HG03064 (cell line): Measurements from ENCODE around the gene EGFL8.
A peak's percentile ranks its signal among the peaks of the same experiment; 100 is the strongest.
"Not testable (repeated sequence)": the region's sequence is repeated elsewhere in the genome, so short reads cannot be mapped to it uniquely, and the experiment has no call there.

Experiments
- ATAC-seq: cut with Tn5 transposase; IDR thresholded peaks from one replicate; pipeline ENCODE4 v1.9.1; 2021; ENCODE audit warnings: low read depth; ENCODE audit not compliant: unreplicated experiment

Gene EGFL8

DNA sequence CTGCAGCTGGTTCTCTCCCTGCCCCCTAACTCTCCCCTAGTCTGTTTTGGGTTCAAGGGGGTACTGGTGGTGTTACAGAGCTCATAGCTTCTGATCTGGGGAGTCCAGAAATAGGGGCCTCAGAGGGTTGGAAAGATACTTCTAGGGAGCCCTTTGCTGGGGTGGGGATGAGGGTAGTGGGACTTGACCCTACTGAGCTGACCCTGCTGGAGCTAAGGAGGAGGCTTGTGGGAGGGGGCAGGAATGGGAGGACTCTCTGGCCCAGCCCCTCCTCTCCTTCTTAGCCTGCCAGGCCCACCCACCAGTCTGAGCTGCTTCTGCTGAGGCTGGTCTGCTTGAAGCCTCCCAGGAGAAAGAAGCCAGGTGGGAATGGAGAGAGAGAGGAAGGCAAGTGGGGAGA is at the start of gene EGFL8:
Gene EGFL8 (plus strand): TSS at position 301 of the 400 bp plus-strand sequence. CDS start 1,571 bp downstream, outside the sequence.
- ATAC-seq, result no peak

- ATAC-seq, result no peak
Measured at GRCh38 chr6:32114796-32115195, 49.6 kb upstream of the EGFL8 start.

DNA sequence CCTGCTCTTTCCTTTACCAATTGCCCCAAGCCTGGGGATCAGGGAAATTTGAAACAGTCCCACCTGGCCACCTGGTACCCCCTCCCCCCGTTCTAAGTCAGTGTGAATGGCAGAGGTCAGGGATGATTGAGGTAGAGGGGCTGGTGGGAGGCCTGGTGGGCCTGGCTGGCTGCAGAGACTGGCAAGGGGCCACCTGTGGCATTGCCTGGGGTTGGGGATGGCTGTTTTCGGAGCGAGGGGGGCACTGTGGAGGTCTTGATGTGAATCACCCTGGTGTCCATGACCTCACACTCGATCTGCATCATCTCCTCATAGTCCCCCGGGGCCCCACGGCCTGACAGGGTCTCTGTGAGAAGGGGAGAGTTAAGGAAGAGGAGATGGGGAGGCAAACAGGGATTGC is 48.8 kb upstream of the EGFL8 start:
- no peak for ATAC-seq

- no peak for ATAC-seq
Measured at GRCh38 chr6:32116674-32117073, 47.7 kb upstream of the EGFL8 start.

- ATAC-seq, result no peak
Measured at GRCh38 chr6:32117461-32117860, 46.9 kb upstream of the EGFL8 start.

DNA sequence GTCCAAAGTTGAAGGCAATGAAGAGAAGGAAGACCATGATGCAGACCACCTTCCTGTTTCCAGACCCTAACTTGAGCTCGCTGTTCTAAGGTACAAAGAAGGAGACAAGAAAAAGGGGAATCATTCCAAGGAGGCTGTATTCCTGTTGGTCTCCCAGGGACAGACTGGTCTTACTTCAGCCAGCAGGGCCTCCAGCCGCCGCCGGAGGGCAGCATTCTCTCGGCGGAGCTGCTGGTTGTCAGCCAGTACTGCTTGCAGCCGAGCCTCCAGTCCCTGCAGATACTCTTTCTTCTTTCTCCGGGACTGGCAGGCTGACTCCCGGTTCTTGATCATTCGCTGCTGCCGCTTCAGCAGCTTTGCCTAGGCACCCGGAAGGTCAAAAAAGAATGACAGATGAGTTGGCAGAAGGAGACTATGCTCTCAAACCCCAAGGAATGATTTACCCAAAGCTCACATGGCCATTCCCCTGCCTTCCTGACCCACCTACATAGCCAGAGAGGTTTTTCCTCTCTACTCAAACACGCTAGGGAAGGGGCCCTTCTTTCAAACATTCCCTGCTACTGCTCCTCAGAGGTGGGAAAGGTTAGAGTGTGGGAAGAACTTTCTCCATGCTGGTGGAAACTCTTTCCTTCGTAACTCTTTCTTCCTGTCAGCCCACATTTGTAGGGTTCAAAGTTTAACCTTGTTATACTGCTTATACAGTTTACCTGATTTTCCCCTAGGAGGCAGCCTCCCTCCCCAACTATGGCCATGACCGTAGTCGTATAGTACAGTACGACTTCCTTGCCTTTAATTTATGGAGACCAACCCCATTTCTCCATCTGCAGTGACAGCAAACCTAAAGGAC is 45.4 kb upstream of the EGFL8 start:
- no peak for ATAC-seq

DNA sequence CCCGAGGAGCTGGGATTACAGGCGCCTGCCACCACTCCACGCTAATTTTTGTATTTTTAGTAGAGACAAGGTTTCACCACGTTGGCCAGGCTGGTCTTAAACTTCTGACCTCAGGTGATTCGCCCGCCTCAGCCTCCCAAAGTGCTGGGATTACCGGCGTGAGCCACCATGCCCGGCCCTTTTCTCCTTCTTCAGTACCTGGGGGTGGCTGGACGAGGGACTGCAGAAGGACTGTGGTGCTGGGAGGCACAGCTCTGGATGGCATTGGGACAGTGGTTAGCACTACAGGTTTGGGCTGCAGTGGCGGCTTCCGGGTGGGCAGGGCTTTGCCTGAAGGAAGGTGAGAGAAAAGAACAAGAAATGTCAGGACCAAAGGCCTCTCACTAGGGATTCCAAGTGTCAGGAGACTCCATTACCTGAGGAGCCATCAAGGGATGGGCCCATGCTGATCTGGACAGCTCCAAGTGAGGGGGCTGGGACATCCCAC is 43.8 kb upstream of the EGFL8 start:
- ATAC-seq, result no peak

- no peak for ATAC-seq
Measured at GRCh38 chr6:32123681-32124080, 40.7 kb upstream of the EGFL8 start.

GRCh38 chr6:32126880-32127279 is 37.5 kb upstream of the EGFL8 start:
- no peak for ATAC-seq

DNA sequence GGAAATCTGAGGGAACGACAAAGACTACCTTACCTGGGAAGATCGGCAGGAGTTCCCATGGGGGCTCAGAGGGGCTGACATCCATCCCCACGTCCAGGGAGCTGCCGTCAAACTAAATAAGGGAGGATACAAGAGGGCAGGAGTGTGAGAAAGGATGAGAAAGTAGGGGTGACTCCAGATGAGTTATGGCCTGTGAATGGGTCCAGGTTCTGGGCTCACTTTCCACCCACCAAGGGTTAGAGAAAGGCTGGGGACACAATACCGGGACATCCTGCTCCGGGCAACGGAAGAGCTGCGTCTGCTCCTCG is 37.0 kb upstream of the EGFL8 start:
- ATAC-seq, result no peak

- peak; percentile 82 for ATAC-seq
Measured at GRCh38 chr6:32127717-32128592, 36.4 kb upstream of the EGFL8 start, which contains the start of gene ATF6B. ATF6B (minus strand) TSS chr6:32128246; CDS start chr6:32128207, 39 bp downstream.

- ATAC-seq, result no peak
Measured at GRCh38 chr6:32128751-32129296, 35.6 kb upstream of the EGFL8 start.

GRCh38 chr6:32129297-32130088 is 34.9 kb upstream of the EGFL8 start:
- no peak for ATAC-seq

DNA sequence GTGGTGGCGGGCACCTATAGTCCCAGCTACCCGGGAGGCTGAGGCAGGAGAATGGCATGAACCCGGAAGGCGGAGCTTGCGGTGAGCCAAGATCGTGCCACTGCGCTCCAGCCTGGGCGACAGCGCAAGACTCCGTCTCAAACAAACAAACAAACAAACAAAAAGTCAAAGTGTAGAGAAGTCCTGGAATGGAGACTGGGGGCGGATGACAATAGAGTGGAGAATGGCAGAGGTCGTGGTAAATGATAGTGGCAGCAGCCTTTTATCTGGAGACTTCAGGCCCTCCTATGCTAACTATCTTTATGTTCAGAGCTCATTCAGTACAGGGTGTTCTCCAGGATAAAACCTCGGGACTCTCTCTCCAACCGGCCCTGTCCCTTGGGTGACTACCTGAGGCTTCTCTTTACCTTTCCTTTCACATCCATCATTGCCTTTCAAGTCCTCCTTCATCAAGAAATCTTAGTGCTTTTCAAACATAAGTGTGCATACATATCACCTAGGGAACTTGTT is 32.9 kb upstream of the EGFL8 start:
- no peak for ATAC-seq

- no peak for ATAC-seq
Measured at GRCh38 chr6:32132110-32132509, 32.3 kb upstream of the EGFL8 start.

- ATAC-seq, result no peak
Measured at GRCh38 chr6:32133786-32134185, 30.6 kb upstream of the EGFL8 start.

DNA sequence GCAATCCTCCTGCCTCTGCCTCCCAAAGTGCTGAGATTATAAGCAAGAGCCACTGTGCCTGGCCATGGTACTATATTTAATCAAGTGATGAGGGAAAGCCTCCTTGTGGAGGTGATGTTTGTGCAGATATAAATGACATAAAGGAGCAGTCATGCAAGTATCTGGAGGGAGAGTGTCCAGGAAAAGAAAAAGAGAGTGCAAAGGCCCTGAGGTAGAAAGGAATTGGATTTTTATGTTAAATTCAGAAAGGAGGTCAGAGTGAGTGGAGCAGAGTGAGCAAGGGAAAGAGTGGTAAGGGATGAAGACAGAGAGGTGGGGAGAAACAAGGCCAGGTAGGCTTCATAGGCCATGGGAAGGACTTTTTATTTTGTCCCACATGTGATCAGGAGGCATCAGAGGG is 26.9 kb upstream of the EGFL8 start:
- no peak for ATAC-seq

DNA sequence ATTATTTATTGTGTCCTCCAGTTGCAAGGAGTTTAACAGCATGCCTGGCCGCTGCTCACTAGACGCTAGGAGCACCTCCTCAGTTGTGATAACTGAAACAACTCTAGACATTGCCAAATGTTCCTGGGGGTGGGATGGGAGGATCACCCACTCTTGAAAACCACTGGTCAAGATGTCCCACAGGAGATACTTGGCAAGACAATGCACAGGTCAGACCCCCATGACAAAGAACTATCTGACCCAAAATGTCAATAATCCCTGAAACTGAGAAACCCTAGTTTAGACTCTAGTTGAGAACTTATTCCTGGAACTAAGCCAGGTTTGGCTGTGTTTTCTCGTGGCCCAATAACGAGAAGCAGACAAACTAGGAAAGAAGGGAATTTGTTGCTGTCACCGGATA is 24.8 kb upstream of the EGFL8 start:
- ATAC-seq, result no peak

- ATAC-seq, result no peak
Measured at GRCh38 chr6:32140420-32141046, 23.9 kb upstream of the EGFL8 start.

- ATAC-seq, result not testable (repeated sequence)
Measured at GRCh38 chr6:32144238-32144637, 20.2 kb upstream of the EGFL8 start.
